Rectal smooth muscle tissue (tissue), 1 donor: ENCODE measurements around the gene TRMU.

Source experiments
- H3K27ac ChIP-seq: one replicate; pipeline ENCODE4 v1.7.0; 2013; ENCODE audit warnings: low read depth, low read length, inconsistent platforms
- H3K27me3 ChIP-seq: one replicate; pipeline ENCODE4 v1.7.0; 2013; ENCODE audit warnings: low read length; ENCODE audit not compliant: control insufficient read depth, insufficient read depth
- H3K36me3 ChIP-seq: one replicate; pipeline ENCODE4 v1.7.0; 2013; ENCODE audit warnings: low read length; ENCODE audit not compliant: control insufficient read depth, insufficient read depth
- H3K4me1 ChIP-seq: one replicate; pipeline ENCODE4 v1.7.0; 2013; ENCODE audit warnings: low read length; ENCODE audit not compliant: control insufficient read depth, insufficient read depth
- H3K4me3 ChIP-seq: one replicate; pipeline ENCODE4 v1.7.0; 2013; ENCODE audit warnings: low read length
- H3K9ac ChIP-seq: one replicate; pipeline ENCODE4 v1.7.0; 2013; ENCODE audit warnings: low read length

Gene TRMU

DNA sequence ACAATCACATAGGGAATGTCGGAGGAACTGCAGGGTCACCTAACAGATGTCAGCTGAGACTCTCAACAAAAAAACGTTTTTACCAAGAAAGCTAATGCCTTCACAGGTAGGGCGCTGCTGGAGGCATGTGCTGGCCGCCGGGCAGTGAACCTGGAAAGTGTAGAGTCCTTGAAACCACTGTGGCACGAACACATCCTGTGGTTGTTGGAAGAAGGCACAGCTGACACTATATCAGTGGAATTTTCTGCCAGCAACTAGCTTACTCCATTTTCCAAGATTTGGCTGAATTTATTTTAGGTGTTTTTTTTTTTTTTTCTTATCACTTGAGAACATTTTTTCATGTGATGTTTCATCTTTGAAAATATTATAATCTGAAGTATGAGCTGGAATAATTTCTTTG is 14.2 kb downstream of the TRMU start:
- Histone ChIP-seq H3K27me3 (no peaks in the 10 kb centered on the region), H3K27ac (no peak overlapping the region), H3K36me3 (peaks cover 40% of the 10 kb centered on the region), H3K9ac (no peak overlapping the region), H3K4me3 (no peak overlapping the region), H3K4me1 (peaks cover 4% of the 10 kb centered on the region)

DNA sequence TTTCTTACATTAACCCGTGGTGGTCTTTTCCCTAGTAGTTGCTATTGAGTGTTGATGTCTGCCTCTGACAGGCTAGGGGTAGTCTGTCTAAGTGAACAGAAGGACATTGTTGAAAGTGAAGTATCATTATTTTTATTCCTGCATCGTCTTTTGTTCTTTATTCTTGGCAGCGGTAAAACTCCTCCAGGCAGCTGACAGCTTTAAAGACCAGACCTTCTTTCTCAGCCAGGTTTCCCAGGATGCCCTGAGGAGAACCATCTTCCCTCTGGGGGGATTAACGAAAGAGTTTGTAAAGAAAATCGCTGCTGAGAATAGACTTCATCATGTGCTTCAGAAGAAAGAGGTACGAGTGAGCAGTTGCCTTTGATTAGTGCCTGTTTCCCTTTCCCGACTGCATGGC is 14.6 kb downstream of the TRMU start:
- Histone ChIP-seq H3K4me1 (peaks cover 4% of the 10 kb centered on the region), H3K9ac (no peak overlapping the region), H3K4me3 (no peak overlapping the region), H3K27ac (no peak overlapping the region), H3K36me3 (peaks cover 40% of the 10 kb centered on the region), H3K27me3 (no peaks in the 10 kb centered on the region)

DNA sequence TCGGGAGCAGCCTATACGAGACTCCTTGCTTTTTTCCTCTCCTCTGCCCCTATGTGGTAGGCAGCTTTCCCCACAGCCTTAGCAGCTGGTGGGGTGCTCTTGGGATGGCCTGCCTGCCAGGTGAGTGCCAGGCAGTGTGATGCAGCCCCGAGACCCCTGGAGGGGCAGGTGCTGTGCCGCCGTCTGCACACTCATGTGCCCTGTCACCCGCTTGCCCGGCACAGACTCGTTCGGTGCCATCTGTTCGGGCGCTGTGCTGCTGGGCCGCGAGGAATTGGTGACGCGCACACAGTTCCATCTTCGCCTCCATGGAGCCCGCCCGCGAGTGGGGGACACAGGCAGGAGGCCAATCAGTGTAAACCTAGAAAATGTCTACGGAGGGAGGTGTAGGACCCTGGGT is 15.1 kb downstream of the TRMU start:
- no peak overlapping the region for H3K9ac ChIP-seq
- H3K27ac ChIP-seq, result no peak overlapping the region
- H3K4me1 ChIP-seq, result peaks cover 4% of the 10 kb centered on the region
- H3K4me3 ChIP-seq, result no peak overlapping the region
- no peaks in the 10 kb centered on the region for H3K27me3 ChIP-seq
- H3K36me3 ChIP-seq, result peaks cover 38% of the 10 kb centered on the region

DNA sequence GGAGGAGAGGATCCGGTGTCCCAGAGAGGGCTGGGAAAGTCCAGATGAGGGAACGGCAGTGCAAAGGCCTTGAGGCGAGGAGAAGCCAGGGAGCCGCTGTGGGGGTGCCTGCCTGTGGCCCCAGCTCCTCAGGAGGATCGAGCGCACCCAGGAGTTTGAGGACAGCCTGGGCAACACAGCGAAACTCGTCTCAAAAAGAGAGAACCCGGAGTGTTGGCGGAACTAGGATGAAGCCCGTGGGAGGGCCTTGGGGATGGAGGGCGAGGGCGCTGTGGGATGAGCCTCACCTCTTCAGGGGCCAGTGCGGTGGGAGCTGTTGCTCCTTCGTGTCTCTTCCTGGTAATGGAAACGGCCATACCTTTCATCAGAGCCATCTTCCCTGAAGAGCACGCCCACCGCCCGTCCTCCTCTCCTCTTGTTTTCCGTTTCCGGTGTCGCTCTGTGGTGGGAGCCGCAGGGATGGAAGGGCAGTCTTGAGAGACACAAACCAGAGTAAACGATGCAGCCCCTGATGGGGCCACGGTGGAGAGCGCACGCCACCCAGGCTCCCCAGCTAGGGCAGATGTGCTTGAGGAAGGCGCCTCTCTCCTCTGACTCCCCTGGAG is 15.7 kb downstream of the TRMU start:
- no peak overlapping the region for H3K9ac ChIP-seq
- H3K27ac ChIP-seq, result no peak overlapping the region
- H3K36me3 ChIP-seq, result peaks cover 41% of the 10 kb centered on the region
- H3K4me3 ChIP-seq, result no peak overlapping the region
- H3K4me1 ChIP-seq, result peaks cover 4% of the 10 kb centered on the region
- no peaks in the 10 kb centered on the region for H3K27me3 ChIP-seq

DNA sequence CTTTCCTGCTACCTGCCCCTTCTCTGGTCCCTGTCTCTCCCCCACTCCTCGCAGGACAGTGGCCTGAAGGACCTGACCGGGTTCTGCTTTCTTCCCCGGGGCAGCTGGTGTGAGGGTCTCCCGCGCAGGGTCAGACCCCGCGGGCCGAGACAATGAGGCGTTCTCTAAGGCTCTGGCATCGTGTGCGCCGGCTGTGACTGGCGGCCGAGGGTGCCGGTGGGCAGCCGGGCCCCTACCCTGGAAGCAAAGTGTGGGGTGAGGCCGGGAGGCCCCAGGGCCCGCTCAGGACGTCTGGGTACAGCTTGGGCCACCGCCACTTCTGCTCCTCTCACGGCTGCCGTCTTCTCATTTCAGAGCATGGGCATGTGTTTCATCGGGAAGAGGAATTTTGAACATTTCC is 16.3 kb downstream of the TRMU start:
- Histone ChIP-seq H3K27ac (no peak overlapping the region), H3K4me1 (peaks cover 4% of the 10 kb centered on the region), H3K36me3 (peaks cover 45% of the 10 kb centered on the region)

DNA sequence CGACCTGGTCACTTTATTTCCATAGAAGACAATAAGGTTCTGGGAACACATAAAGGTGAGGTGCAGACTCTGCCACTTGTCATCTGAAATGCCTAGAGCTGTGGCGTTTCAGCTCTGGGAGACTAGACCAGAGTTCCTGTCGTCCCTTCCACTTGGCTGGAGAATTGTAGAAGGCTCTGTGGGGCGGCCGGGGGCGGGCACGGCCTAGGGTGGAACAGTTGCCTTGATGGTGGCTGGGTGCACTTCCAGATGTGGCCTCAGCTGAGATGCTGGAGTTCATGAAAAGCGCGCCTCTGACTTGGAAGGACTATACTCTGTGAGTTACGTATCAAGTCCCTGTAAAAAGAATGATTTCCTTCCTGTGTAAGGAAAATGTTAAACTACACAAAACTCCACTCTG is 16.8 kb downstream of the TRMU start:
- Histone ChIP-seq H3K36me3 (peaks cover 48% of the 10 kb centered on the region), H3K4me3 (no peak overlapping the region), H3K27me3 (no peaks in the 10 kb centered on the region), H3K27ac (no peak overlapping the region), H3K9ac (no peak overlapping the region), H3K4me1 (peaks cover 4% of the 10 kb centered on the region)

More for the DNA sequence above, 16.3 kb downstream of the TRMU start:
- H3K4me3 ChIP-seq, result no peak overlapping the region
- no peak overlapping the region for H3K9ac ChIP-seq
- H3K27me3 ChIP-seq, result no peaks in the 10 kb centered on the region

DNA sequence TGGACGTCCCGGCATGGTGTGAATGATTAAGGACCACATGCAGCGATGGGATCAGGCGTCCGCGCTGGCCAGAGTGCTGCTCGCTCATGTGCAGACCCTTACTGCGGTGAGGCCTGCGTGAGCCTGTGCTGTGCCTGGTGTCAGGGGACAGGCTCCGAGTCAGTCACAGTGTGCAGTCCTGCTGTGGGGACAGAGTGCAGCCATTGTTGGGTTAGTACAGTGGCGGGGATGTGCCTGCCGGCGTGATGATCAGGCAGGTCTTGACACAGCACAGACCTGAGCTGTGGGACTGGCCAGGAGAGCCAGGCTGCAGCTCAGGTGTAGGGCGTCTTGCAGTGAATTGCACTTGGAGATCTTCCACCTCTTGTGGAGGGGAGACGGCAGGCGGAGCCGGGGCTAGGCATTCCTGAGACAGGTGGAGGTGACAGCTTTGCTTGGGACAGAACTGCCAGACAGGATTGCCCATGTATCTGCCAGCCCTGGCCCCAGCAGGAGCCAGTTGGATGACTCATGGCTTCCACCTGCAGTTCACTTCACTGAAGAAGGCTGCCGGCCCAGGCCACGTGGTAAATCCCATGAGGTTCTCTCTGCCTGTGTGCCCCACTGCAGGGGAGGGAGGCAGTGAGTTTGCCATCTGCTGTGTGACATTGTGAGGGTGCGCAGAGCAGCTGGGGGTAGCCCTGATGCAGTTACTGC is 17.3 kb downstream of the TRMU start:
- Histone ChIP-seq H3K27ac (no peak overlapping the region), H3K9ac (no peak overlapping the region), H3K36me3 (peaks cover 43% of the 10 kb centered on the region), H3K4me1 (peaks cover 4% of the 10 kb centered on the region), H3K4me3 (no peak overlapping the region), H3K27me3 (no peaks in the 10 kb centered on the region)

DNA sequence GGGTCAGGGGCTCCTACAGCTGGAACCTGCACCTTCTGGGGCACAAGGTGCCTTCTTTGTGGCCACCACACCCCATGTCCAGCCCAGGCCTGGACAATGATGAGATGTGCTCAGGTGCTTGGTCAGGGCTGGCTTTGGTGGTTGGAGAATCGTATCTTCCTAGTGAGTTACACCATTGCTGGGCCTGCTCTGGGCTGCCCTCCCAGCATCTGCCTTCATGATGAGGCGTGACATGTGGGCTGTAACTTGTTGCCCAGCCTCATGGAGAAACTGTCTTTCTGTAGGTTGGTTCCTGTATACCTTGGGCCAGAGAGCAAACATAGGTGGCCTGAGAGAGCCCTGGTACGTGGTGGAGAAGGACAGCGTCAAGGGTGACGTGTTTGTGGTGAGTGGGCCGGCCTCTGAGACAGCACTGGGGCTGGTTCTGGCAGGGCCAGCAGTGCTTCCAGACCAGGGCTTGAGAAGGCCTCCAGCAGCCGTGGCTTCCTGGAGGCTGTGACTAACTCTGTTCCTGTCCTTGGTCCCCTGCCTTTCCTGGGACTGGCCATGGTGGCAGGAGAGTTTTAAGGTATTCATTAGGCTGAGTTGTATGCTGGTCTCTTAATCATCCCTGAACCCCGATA is 18.1 kb downstream of the TRMU start:
- H3K4me1 ChIP-seq, result peaks cover 4% of the 10 kb centered on the region
- peaks cover 36% of the 10 kb centered on the region for H3K36me3 ChIP-seq
- H3K27me3 ChIP-seq, result no peaks in the 10 kb centered on the region
- no peak overlapping the region for H3K27ac ChIP-seq
- no peak overlapping the region for H3K4me3 ChIP-seq
- no peak overlapping the region for H3K9ac ChIP-seq

DNA sequence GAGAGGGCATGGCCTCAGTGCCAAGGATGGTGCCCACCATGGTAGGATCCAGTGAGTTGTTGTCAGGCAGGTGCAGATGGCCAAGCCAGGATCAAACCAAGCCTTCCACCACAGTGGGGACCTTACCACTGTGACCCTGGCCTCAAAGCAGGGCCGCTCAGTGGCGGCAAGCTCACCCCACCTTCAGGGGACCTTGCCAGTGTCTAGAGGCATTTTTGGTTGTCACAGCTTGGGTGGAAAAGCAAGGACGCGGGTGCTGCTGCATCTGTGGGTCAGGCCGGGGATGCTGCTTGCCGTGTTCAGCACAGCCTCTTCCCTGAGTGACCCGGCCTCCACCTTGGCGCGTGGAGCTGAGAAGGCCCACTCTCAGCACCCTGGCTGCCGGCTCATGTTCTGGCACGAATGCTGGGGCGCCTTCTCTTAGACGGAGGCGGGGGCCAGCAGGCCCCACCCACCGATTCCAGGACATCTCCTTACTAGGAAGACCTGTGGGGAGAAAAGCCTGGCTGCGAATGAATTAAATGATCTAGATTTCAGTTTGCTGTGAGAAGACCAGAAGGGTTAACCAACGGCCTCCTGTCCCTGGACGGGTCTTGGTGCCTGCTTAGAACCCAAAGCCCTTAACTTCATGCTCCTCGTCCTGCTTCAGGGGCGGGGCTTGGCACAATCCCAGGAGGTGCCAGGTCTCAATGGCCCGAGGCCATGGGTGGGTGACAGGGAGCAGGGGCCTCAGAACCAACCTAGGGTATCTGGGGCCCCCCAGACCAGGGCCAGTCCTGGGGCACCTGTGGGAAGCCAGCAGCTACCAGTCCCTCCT is 18.9 kb downstream of the TRMU start:
- Histone ChIP-seq H3K36me3 (peaks cover 36% of the 10 kb centered on the region), H3K27ac (no peak overlapping the region), H3K9ac (no peak overlapping the region), H3K4me3 (no peak overlapping the region), H3K4me1 (peaks cover 4% of the 10 kb centered on the region), H3K27me3 (no peaks in the 10 kb centered on the region)

DNA sequence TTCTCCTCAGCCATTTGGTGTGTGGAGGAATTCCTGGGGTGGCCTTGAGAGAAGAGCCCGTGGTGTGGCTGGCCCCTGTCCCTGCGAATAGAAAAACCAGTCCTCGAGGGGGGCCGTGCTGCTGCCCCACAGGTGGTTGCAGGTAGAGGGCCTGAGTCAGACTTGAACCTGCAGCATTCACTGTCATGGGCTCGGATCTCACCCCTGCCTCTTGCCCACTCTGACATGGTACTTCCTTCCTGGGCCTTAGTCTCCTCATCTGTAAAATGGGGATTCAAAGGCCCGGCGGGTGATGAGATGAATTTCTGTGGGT is 19.4 kb downstream of the TRMU start:
- Histone ChIP-seq H3K27ac (no peak overlapping the region), H3K27me3 (no peaks in the 10 kb centered on the region), H3K36me3 (peaks cover 36% of the 10 kb centered on the region), H3K9ac (no peak overlapping the region), H3K4me1 (peaks cover 4% of the 10 kb centered on the region), H3K4me3 (no peak overlapping the region)

DNA sequence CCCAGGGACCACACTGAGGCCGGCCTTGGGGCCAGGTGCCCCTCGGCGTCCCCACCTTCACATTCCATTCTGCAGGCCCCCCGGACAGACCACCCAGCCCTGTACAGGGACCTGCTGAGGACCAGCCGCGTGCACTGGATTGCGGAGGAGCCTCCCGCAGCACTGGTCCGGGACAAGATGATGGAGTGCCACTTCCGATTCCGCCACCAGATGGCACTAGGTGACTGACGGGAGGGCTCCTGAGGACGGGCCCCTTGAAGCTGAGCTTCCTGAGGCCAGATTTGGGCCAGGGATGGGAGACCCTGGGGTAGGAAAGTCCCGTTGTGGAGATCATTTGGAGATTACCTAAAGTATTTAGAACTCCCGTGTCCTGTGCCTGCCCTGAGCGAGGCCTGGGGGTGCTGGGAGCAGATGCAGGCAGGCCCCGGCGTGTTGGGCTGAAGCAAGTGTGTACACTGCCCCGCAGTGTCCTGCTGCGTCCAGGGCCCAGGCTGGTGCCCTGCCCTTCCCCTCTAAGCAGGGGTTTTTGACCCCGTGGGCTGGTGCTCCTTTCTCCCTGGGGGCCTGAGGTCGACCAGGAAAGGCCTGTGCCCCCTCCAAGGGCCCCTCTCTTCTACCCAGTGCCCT is 20.0 kb downstream of the TRMU start:
- Histone ChIP-seq H3K4me3 (no peak overlapping the region), H3K27ac (no peak overlapping the region), H3K36me3 (peaks cover 36% of the 10 kb centered on the region), H3K9ac (no peak overlapping the region), H3K27me3 (no peaks in the 10 kb centered on the region), H3K4me1 (no peaks in the 10 kb centered on the region)

DNA sequence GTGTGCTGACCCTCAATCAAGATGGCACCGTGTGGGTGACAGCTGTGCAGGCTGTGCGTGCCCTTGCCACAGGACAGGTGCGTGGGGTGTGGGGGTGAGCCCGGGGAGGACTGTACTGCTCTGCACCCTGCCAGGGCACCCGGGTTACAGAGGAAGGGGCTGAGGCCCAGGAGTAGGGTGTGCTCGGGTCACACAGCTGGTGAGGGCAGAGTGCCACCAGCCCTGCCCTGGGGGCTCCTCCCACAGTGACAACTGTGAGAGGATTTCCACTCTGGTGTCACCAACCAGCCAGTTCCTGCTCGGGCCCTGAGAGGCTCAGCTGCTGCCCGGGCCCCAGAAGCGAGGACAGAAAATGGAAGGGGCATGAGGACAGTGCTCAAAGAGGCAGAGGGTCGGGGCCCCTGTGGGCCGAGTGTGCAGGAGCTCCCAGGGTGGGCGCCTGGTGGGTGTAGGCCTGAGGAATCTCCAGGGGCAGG is 20.5 kb downstream of the TRMU start:
- Histone ChIP-seq H3K27ac (no peak overlapping the region), H3K4me3 (no peak overlapping the region), H3K27me3 (no peaks in the 10 kb centered on the region), H3K9ac (no peak overlapping the region), H3K4me1 (no peaks in the 10 kb centered on the region), H3K36me3 (peaks cover 36% of the 10 kb centered on the region)
